Daoy (cell line): ENCODE results near the gene STX2. TPM values are rescaled to one million over a fixed set of nuclear protein-coding genes. Genes with fewer than 3 reads are reported as not detected.
"Not testable (repeated sequence)": the region's sequence is repeated elsewhere in the genome, so short reads cannot be mapped to it uniquely, and the experiment has no call there.

Source experiments
- DNase-seq: peaks from one replicate; pipeline ENCODE4 v3.0.0-alpha.2; 2015; ENCODE audit warnings: low read depth
- total RNA-seq: library from RNA; depleted of rRNA; stranded (reverse); fragments of >200 nt; shearing (Covaris generic); gene quantifications from 2 replicates; pipeline ENCODE4 v1.2.3, GENCODE V29; 2014

Gene STX2
- total RNA-seq, 1 experiment from 2014 or later, result 24.3 TPM

DNA sequence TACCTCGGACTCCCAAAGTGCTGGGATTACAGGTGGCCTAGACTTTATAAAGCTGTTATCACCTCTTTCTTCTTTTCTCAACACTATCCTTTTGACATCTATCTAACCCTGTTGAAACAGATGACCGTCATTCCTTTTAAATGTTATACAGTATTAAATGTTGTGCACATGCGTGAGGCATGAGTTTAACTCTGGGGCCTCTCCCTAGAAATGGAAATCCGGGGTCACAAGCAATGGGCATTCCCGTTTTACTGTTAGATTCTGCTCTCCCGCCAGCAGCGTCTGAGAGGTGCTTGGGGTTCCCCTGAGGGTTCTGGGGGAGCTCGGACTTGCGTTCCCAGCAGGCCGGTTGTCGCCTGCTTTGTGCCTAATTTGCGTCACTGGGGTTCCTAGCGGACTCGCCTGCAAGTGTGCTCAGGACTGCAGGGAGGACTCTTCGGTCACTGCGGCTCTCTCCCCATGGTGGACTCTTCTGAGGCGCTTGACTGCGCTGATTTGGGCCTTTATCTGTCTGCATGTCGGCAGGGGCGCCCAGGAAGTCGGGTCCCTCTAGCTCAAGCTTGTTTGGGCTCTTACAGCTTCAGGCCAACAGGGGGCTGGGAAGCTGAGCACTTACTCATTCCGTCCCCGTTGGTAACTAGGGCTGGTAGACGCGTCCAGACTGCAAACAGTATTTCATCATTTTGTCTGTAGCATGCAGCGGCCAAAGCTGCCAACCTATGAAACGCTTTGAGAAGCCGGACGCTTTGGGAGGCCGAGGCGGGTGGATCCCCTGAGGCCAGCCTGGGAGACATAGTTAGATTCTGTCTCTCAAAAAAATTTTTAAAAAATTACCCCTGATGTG, 31.6 kb upstream of the STX2 start:
- peak; percentile 83 for DNase-seq

DNA sequence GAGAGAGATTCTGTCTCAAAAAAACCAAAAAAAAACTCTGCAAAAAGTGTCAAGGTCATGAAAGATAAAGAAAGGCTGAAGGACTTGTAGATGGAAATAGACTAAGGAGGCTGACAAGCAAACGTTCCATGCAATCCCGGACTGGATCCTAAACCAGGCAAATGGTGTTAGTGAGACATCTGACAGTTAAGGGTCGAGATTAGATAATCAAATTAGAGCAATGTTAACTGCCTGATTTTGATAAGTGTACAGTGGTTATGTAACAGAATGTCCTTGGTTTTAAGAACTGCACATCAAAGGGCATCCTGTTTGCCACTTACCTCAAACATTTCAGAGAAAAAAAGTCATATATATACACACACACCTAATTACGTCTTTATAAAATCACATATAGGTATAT, 29.4 kb upstream of the STX2 start:
- DNase-seq, result no peak

- DNase-seq, result no peak
These were observed 24.2 kb upstream of the STX2 start for GRCh38 chr12:130863298-130863697.

GRCh38 chr12:130862771-130863170, 23.7 kb upstream of the STX2 start:
- DNase-seq, result not testable (repeated sequence)

GRCh38 chr12:130862161-130862560, 23.1 kb upstream of the STX2 start:
- DNase-seq, result no peak

DNA sequence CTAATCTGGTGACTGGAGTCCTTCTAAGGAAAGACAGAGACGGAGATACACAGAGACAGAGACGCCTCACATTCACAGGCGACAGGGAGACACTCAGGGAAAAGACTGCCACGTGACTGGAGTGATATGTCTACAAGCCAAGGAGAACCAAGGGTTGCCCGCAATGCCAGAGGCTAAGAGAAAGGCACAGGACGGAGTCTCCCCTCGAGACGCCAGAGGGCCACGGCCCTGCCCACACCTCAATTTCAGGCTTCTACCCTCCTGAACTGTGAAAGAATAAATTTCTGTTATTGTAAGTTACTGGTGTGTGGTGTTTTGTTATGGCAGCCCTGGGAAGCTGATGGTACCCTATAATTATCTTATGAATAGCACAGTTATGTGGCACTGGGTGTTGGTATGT, 21.3 kb upstream of the STX2 start:
- no peak for DNase-seq

DNA sequence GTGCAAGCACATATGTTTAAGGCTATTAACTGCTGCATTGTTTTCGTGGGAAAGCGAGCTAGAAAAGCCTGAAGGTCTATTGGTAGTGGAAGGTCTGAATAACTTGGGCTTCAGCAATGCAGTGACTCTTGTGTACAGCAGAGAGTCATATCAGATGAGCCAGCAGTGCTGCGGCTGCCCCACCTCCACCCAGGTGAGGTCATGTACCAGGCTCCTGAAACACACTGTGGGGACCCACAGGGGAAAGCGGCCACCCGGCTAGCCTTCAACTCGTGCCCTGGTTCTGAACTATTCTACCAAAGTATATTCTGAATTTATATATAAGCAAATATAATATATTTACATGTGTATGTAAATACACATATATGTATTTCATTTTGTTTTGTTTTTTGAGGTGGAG, 20.1 kb upstream of the STX2 start:
- DNase-seq, result no peak

DNA sequence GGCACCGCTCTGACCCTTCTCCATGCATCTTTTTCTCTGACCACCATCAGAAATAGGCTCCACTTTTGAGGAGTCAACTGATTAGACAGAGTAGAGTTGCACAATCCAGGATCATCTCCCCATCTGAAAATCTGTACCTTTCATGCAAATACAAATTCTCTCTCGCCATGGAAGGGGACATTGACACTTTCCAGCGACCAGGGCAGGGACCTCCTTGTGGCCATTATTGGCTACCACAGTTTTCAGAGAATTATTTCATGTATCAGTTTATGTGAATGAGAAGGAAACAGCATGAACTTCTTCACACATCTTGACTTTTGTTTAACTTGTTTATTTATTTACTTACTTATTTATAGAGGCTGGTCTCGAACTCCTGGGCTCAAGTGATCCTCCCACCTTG, 19.0 kb upstream of the STX2 start:
- no peak for DNase-seq

- DNase-seq, result no peak
These were observed 17.0 kb upstream of the STX2 start for GRCh38 chr12:130856088-130856487.

GRCh38 chr12:130850418-130851021, 11.5 kb upstream of the STX2 start:
- DNase-seq, result no peak

- no peak for DNase-seq
These were observed 10.7 kb upstream of the STX2 start for GRCh38 chr12:130849561-130850417.

DNA sequence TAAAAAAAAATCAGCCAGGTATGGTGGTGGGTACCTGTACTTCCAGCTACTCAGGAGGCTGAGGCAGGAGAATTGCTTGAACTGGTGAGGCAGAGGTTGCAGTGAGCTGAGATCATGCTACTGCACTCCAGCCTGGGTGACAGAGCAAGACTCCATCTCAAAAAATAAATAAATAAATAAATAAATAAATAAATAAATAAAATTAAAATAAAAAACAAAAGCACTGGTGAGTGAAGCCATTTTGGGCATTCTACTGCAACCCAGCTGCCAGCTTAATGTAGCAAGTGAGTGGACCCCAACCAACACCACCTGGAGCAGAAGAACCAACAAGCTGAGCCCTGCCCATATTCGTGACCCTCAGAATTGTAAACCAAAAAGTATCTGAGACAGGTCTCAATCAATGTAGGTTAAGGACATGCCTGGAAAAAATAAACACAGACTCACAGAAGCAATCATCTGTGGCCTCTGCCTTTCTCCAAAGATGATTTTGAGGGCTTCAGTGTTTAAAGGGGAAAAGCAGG, 9.8 kb upstream of the STX2 start:
- DNase-seq, result not testable (repeated sequence)

GRCh38 chr12:130848105-130848504, 9.1 kb upstream of the STX2 start:
- not testable (repeated sequence) for DNase-seq

DNA sequence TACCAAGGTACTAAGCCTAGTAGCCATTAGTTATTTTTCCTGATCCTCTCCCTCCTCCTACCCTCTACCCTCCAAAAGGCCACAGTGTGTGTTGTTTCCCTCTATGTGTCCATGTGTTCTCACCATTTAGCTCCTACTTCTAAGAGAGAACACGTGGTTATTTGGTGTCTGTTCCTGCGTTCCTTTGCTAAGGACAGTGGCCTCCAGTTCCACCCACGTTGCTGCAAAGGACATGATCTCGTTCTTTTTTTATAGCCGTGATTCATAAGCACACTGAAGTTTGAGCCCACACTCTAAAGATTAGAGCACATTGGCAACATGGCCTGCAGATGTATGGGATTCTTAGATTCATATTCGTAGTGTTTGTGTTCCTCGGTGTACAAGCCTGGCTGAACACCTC, 8.1 kb upstream of the STX2 start:
- no peak for DNase-seq

DNA sequence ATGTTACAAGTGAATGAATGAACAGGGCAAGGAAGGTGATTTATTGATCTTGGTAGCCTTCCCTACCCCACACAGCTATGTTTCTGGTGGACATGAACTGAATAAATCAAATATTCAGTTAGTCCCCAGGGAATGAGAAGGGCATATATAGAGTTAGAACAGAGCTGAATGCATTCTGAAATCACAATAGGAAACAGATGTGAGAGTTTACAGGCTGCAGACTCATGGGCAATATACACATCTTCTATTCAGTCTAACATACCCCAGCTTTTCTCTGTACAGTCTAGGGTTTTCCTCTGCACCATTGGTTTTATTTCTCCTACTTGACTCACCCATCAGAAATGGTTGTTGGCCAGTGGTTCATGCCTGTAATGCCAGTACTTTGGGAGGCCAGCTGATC, 7.3 kb upstream of the STX2 start:
- DNase-seq, result no peak

- DNase-seq, result no peak
These were observed 837 bp upstream of the STX2 start for GRCh38 chr12:130839770-130840404.

GRCh38 chr12:130838284-130838950, 633 bp downstream of the STX2 start:
- peak; percentile 30 for DNase-seq

- no peak for DNase-seq
These were observed 3.6 kb downstream of the STX2 start for GRCh38 chr12:130835436-130835835.

DNA sequence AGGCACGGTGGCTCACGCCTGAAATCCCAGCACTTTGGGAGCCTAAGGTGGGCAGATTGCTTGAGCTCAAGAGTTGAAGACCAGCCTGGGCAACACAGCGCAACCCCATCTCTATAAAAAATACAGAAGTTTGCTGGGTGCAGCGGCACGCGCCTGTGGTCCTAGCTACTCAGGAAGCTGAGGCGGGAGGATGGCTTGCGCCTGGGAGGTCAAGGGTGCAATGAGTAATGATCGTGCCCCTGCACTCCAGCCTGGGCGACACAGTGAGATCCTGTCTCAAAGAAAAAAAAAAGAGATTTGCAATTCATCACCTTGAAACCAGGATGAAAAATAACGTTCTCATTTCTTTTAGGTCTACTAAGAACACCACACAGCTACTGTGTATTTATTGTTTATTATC, 4.0 kb downstream of the STX2 start:
- DNase-seq, result no peak

GRCh38 chr12:130832561-130833209, 6.4 kb downstream of the STX2 start:
- no peak for DNase-seq
